Esophagus muscularis mucosa (tissue), 4 donors: ENCODE results near the gene POLG. TPM values are rescaled to one million over a fixed set of nuclear protein-coding genes. Genes with fewer than 3 reads are reported as not detected.

Experiments
- DNase-seq: peaks from one replicate; pipeline ENCODE4 v3.0.0-alpha.2; 2017; ENCODE audit errors: extremely low spot score
- H3K27ac ChIP-seq, 4 donors: fragments of 200-600 bp; sonication (generic); replicated peaks in 1 of 4; 1 replicate in 3 of 4; 2 replicates in 1 of 4; pipeline ENCODE4 v1.5.1; 2016 to 2019; ENCODE audit warnings: mild to moderate bottlenecking in 1 of 4
- H3K27me3 ChIP-seq, 4 donors: fragments of 200-600 bp; sonication (generic); one replicate each; pipeline versions ENCODE4 v1.5.1 to v1.6.0; 2016 to 2019
- H3K36me3 ChIP-seq, 4 donors: fragments of 200-600 bp; sonication (generic); one replicate each; pipeline ENCODE4 v1.5.1; 2016 to 2019
- H3K4me1 ChIP-seq, 4 donors: fragments of 200-600 bp; sonication (generic); one replicate each; pipeline ENCODE4 v1.5.1; 2016 to 2019
- H3K4me3 ChIP-seq, 4 donors: fragments of 200-600 bp; sonication (generic); 1 replicate in 2 of 4; 2 replicates in 2 of 4; pipeline ENCODE4 v1.5.1; 2016 to 2019; ENCODE audit warnings: mild to moderate bottlenecking in 4 of 4, moderate library complexity in 1 of 4
- H3K9me3 ChIP-seq, 4 donors: fragments of 200-600 bp; sonication (generic); 1 replicate in 3 of 4; 2 replicates in 1 of 4; pipeline ENCODE4 v1.5.1; 2016 to 2019
- EP300 ChIP-seq: sonication (generic); formaldehyde crosslinking; IDR thresholded peaks from one replicate; pipeline ENCODE4 v1.6.1; 2017; ENCODE audit warnings: antibody characterized with exemption
- POLR2A ChIP-seq: fragments of 450-650 bp; IDR thresholded peaks from one replicate; pipeline ENCODE4 v1.6.1; 2017; ENCODE audit warnings: antibody characterized with exemption, moderate library complexity, mild to moderate bottlenecking, low read depth
- POLR2AphosphoS5 ChIP-seq, 2 donors: sonication (generic); formaldehyde crosslinking; IDR thresholded peaks; one replicate each; pipeline ENCODE4 v1.6.1; 2017; ENCODE audit warnings: antibody characterized with exemption in 2 of 2
- WGBS: methylation state at CpG from one replicate; pipeline ENCODE4 v1.1.5; 2018; 5-methylcytosine and 5-hydroxymethylcytosine counted together
- intact Hi-C: fragments of 100-400 bp; cut with DNase I; formaldehyde crosslinking; loops from one replicate; pipeline ENCODE4 v1.15.1; 2023
- total RNA-seq, 4 donors: library from RNA; depleted of rRNA; stranded (reverse); fragments of >200 nt; gene quantifications; one replicate each; pipeline versions ENCODE4 v1.1.0 to v1.2.1, GENCODE V29; 2016
- TF ChIP-seq, protein P1 (sequence below), 3 experiments: fragments of 200-600 bp in 2 of 3; fragments of 450-650 bp in 1 of 3; sonication (generic) in 2 of 3; IDR thresholded peaks; one replicate each; pipeline ENCODE4 v1.5.1; 2017 to 2019; ENCODE audit warnings: antibody characterized with exemption in 3 of 3, mild to moderate bottlenecking in 2 of 3, moderate library complexity in 1 of 3

The POLG gene
- total RNA-seq, 4 donors from 2014 or later, result 51.0 to 86.0 (median 66.7) TPM

DNA sequence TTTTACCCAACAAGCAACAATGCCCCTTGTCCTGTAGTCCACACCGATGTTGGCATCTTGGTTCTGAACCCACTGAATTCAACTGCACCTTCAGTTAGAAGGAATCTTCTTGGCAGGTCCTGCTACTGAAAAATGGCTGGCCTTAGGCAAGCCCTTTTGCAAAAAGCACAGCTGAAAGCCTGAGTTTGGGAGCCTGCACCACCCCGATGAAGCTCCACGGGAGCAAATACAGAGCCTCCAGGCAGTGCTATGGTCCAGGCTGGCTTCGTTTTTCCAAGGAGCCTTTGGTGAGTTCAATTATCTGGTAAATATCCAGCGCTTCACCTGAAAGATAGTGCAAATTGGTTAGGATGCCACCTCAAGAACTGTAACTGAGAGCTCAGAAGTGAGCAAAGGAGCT is 18.1 kb downstream of the POLG start:
- H3K4me1 ChIP-seq, result no peaks in the 10 kb centered on the region
- peaks cover 55 to 71% (median 70%) of the 10 kb centered on the region in 4 donors for H3K36me3 ChIP-seq
- 94% methylated on average over 5 of the region's 5 CpGs for WGBS
- H3K27ac ChIP-seq, result no peak overlapping the region
- no peak for DNase-seq
- no peaks in the 10 kb centered on the region for H3K9me3 ChIP-seq
- no peak for TF ChIP-seq EP300
- TF ChIP-seq POLR2A, result no peak
- TF ChIP-seq POLR2AphosphoS5 (IDR thresholded peaks at IDR 0.05), result no peak
- TF ChIP-seq, protein P1, sequence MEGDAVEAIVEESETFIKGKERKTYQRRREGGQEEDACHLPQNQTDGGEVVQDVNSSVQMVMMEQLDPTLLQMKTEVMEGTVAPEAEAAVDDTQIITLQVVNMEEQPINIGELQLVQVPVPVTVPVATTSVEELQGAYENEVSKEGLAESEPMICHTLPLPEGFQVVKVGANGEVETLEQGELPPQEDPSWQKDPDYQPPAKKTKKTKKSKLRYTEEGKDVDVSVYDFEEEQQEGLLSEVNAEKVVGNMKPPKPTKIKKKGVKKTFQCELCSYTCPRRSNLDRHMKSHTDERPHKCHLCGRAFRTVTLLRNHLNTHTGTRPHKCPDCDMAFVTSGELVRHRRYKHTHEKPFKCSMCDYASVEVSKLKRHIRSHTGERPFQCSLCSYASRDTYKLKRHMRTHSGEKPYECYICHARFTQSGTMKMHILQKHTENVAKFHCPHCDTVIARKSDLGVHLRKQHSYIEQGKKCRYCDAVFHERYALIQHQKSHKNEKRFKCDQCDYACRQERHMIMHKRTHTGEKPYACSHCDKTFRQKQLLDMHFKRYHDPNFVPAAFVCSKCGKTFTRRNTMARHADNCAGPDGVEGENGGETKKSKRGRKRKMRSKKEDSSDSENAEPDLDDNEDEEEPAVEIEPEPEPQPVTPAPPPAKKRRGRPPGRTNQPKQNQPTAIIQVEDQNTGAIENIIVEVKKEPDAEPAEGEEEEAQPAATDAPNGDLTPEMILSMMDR (IDR thresholded peaks at IDR 0.05), result no peak
- H3K4me3 ChIP-seq, result no peak overlapping the region
- intact Hi-C loops, result no loop called here
- H3K27me3 ChIP-seq, result no peaks in the 10 kb centered on the region

DNA sequence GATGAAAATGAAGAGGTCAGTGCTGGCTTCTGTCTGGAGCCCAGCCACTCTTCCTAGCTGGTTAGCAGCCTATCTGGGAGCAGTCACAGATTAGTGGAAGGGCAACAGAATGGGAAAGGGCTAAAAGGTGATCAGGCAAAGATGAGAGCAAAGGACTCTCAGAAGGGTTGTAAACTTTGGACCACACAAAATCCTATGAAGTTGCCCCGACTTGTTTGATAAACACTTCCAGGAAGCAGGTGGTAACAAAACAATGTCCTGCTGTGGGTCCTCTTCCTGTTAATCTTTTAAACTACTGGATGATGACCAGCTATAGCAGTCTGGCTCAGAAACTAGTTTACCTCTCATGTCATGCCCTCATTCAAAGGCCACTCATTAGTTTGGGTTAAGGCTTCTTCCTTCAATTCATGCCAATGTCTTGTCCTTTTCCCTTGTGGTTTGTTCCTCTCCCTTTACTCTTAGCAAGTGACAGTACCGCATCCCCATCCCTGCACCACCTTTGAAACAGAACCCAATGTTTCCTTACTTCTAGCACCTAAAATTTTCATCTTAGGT is 19.2 kb downstream of the POLG start:
- no peak for TF ChIP-seq POLR2A
- peak in 1 of 2 donors; percentile 27 for TF ChIP-seq POLR2AphosphoS5 (IDR thresholded peaks at IDR 0.05)
- no peak overlapping the region for H3K27ac ChIP-seq
- intact Hi-C loops, result no loop called here
- no peaks in the 10 kb centered on the region for H3K9me3 ChIP-seq
- no peaks in the 10 kb centered on the region for H3K27me3 ChIP-seq
- H3K36me3 ChIP-seq, result peaks cover 45 to 61% (median 59%) of the 10 kb centered on the region in 4 donors
- 66% methylated on average over 2 of the region's 2 CpGs for WGBS
- no peak overlapping the region for H3K4me3 ChIP-seq
- H3K4me1 ChIP-seq, result no peaks in the 10 kb centered on the region
- DNase-seq, result no peak

DNA sequence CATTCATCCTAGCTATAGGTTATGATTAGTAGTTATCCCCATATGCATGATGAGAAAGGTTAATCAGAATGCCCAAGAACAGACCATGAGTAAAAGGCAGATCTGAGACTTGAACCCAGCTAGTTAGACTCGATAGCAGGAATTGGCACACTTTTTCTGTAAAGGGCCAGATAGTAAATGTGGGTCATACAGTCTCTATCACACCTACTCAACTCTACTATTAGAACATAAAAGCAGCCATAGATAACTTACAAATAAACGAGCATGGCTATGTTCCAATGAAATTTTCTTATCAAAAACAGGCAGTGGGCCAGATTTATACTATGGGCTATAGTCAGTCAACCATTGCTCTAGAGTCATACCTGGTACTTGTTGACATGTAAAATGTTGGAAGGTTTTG is 24.6 kb downstream of the POLG start:
- Histone ChIP-seq H3K9me3 (no peaks in the 10 kb centered on the region), H3K4me1 (no peaks in the 10 kb centered on the region), H3K4me3 (no peak overlapping the region), H3K27me3 (no peaks in the 10 kb centered on the region), H3K27ac (no peak overlapping the region), H3K36me3 (peaks cover 0 to 6% (median 5%) of the 10 kb centered on the region in 4 donors)
- no peak for TF ChIP-seq EP300
- TF ChIP-seq POLR2AphosphoS5 (IDR thresholded peaks at IDR 0.05), result no peak
- TF ChIP-seq, protein P1 (IDR thresholded peaks at IDR 0.05), result no peak
- no peak for TF ChIP-seq POLR2A
- intact Hi-C loops, result loop anchor here (10.0 kb wide), 1 partner anchor 105 kb away; no protein-coding TSS in a partner anchor
- 86% methylated on average over 2 of the region's 2 CpGs for WGBS
- no peak for DNase-seq

DNA sequence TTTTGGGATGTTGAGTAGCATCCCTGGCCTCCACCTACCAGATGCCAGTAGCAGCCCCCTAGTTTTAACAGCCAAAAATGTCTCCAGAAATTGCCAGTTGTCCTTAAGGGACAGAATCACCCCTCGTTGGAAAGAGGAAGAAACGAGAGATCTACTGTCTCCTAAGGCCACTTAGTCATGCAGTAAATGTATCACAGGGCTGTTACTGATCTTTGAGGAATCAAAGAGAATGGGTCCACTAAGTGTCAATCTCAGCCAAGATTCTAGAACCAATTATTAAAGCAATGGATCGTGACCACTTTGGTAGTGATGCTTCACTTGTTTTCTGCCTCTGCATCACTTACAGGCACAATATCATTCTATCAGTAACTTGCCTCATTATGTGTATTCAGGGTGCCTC is 26.4 kb downstream of the POLG start:
- Histone ChIP-seq H3K9me3 (no peaks in the 10 kb centered on the region), H3K27me3 (no peaks in the 10 kb centered on the region), H3K4me1 (no peaks in the 10 kb centered on the region), H3K36me3 (no peaks in the 10 kb centered on the region), H3K4me3 (no peak overlapping the region), H3K27ac (no peak overlapping the region)
- TF ChIP-seq EP300 (no peak), POLR2AphosphoS5 (IDR thresholded peaks at IDR 0.05) (no peak), POLR2A (no peak)
- TF ChIP-seq, protein P1 (IDR thresholded peaks at IDR 0.05), result no peak
- intact Hi-C loops, result loop anchor here (10.0 kb wide), 1 partner anchor 103 kb away; no protein-coding TSS in a partner anchor
- 63% methylated on average over 3 of the region's 3 CpGs for WGBS
- no peak for DNase-seq

DNA sequence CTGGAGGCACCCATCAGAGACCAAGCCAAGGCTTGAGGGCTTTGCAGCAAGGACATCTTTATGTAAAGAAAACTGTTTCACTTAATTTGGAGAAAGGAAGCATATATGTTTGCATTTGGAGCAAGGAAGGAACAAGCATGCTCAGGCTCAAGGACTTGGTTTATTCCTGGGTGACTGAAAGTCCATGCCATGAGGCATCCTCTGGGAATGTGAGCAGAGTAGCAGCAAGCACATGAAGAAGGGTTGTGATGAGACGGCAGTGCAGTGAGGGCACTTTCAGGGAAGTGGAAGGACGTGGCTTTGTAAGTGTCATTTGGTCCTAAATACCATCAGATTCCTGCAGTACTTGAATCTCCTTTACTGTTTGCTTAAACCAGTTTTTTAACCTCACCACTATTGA is 26.8 kb downstream of the POLG start:
- H3K9me3 ChIP-seq, result no peaks in the 10 kb centered on the region
- DNase-seq, result no peak
- no peak overlapping the region for H3K27ac ChIP-seq
- H3K4me3 ChIP-seq, result no peak overlapping the region
- no peaks in the 10 kb centered on the region for H3K27me3 ChIP-seq
- intact Hi-C loops, result loop anchor here (10.0 kb wide), 1 partner anchor 103 kb away; no protein-coding TSS in a partner anchor
- H3K36me3 ChIP-seq, result no peaks in the 10 kb centered on the region
- no peak for TF ChIP-seq POLR2A
- TF ChIP-seq, protein P1 (IDR thresholded peaks at IDR 0.05), result no peak
- no peak for TF ChIP-seq POLR2AphosphoS5 (IDR thresholded peaks at IDR 0.05)
- no peak for TF ChIP-seq EP300
- no peaks in the 10 kb centered on the region for H3K4me1 ChIP-seq
- 85% methylated on average over 2 of the region's 2 CpGs for WGBS
